HEK293 (cell line): ENCODE data around the gene FOXP1.

ENCODE experiments used
- ATF2 ChIP-seq: fragments of 450-650 bp; formaldehyde crosslinking; IDR thresholded peaks from 2 replicates; pipeline ENCODE4 v1.5.1; 2016; ENCODE audit warnings: missing biosample characterization, missing genetic modification characterization, low read depth
- HOXA7 ChIP-seq: sonication (generic); formaldehyde crosslinking; IDR thresholded peaks from 2 replicates; pipeline ENCODE4 v1.8.1; 2022; ENCODE audit warnings: missing genetic modification reagents, borderline replicate concordance
- KLF16 ChIP-seq: fragments of 450-650 bp; formaldehyde crosslinking; IDR thresholded peaks from 2 replicates; pipeline ENCODE4 v1.5.1; 2017; ENCODE audit warnings: missing biosample characterization, missing genetic modification characterization
- MEIS1 ChIP-seq: sonication (generic); formaldehyde crosslinking; IDR thresholded peaks from 2 replicates; pipeline ENCODE4 v1.8.1; 2022; ENCODE audit warnings: missing genetic modification reagents, mild to moderate bottlenecking, borderline replicate concordance
- MYNN ChIP-seq: fragments of 450-650 bp; formaldehyde crosslinking; IDR thresholded peaks from 2 replicates; pipeline ENCODE4 v1.5.1; 2016; ENCODE audit warnings: missing biosample characterization, missing genetic modification characterization, borderline replicate concordance
- OSR2 ChIP-seq: fragments of 450-650 bp; formaldehyde crosslinking; IDR thresholded peaks from 2 replicates; pipeline ENCODE4 v1.5.1; 2016; ENCODE audit warnings: missing biosample characterization, missing genetic modification characterization
- PRDM2 ChIP-seq: fragments of 450-650 bp; formaldehyde crosslinking; IDR thresholded peaks from 2 replicates; pipeline ENCODE4 v1.5.1; 2016; ENCODE audit warnings: missing biosample characterization, missing genetic modification characterization, borderline replicate concordance
- SP3 ChIP-seq: fragments of 450-650 bp; formaldehyde crosslinking; IDR thresholded peaks from 2 replicates; pipeline ENCODE4 v1.5.1; 2016; ENCODE audit warnings: missing biosample characterization, missing genetic modification characterization
- YY2 ChIP-seq: fragments of 450-650 bp; formaldehyde crosslinking; IDR thresholded peaks from 2 replicates; pipeline ENCODE4 v1.5.1; 2016; ENCODE audit warnings: missing biosample characterization, missing genetic modification characterization
- ZBTB10 ChIP-seq: fragments of 450-650 bp; formaldehyde crosslinking; IDR thresholded peaks from 2 replicates; pipeline ENCODE4 v1.5.1; 2016; ENCODE audit warnings: missing biosample characterization, missing genetic modification characterization
- ZIC2 ChIP-seq: fragments of 450-650 bp; formaldehyde crosslinking; IDR thresholded peaks from 2 replicates; pipeline ENCODE4 v1.5.1; 2016; ENCODE audit warnings: missing biosample characterization, missing genetic modification characterization
- ZNF513 ChIP-seq: fragments of 450-650 bp; IDR thresholded peaks from 2 replicates; pipeline ENCODE4 v1.5.1; 2018; ENCODE audit warnings: missing biosample characterization, missing genetic modification characterization
- ZNF518A ChIP-seq: fragments of 450-650 bp; formaldehyde crosslinking; conservative IDR thresholded peaks from 2 replicates; pipeline ENCODE4 v1.5.1; 2016; ENCODE audit warnings: low read depth, missing biosample characterization, missing genetic modification characterization
- ZNF544 ChIP-seq: fragments of 450-650 bp; formaldehyde crosslinking; IDR thresholded peaks from 2 replicates; pipeline ENCODE4 v1.5.0; 2017; ENCODE audit warnings: missing biosample characterization, missing genetic modification characterization
- ZNF549 ChIP-seq: fragments of 450-650 bp; IDR thresholded peaks from 2 replicates; pipeline ENCODE4 v1.5.1; 2018; ENCODE audit warnings: missing biosample characterization, missing genetic modification characterization, mild to moderate bottlenecking, inconsistent platforms, moderate library complexity
- ZNF580 ChIP-seq: fragments of 450-650 bp; formaldehyde crosslinking; IDR thresholded peaks from 2 replicates; pipeline ENCODE4 v1.5.1; 2016; ENCODE audit warnings: missing biosample characterization, missing genetic modification characterization
- ZNF76 ChIP-seq: fragments of 450-650 bp; formaldehyde crosslinking; IDR thresholded peaks from 2 replicates; pipeline ENCODE4; 2016; ENCODE audit warnings: low read depth, missing biosample characterization, missing genetic modification characterization, borderline replicate concordance
- ZNF768 ChIP-seq: fragments of 450-650 bp; formaldehyde crosslinking; IDR thresholded peaks from 2 replicates; pipeline ENCODE4 v1.5.1; 2018; ENCODE audit warnings: missing biosample characterization, mild to moderate bottlenecking, missing genetic modification characterization
- ZNF843 ChIP-seq: fragments of 450-650 bp; formaldehyde crosslinking; IDR thresholded peaks from 2 replicates; pipeline ENCODE4 v1.5.1; 2016; ENCODE audit warnings: missing biosample characterization, missing genetic modification characterization
- ZSCAN30 ChIP-seq: fragments of 450-650 bp; IDR thresholded peaks from 2 replicates; pipeline ENCODE4 v1.5.1; 2018; ENCODE audit warnings: missing biosample characterization, mild to moderate bottlenecking, missing genetic modification characterization, moderate library complexity

Gene FOXP1

GRCh38 chr3:71578054-71578751 is 5.3 kb downstream of the FOXP1 start (continued):
- TF ChIP-seq HOXA7 (CRISPR knock-in tag), result no peak
- peak; percentile 76; the same call in 1 of the 2 replicates for TF ChIP-seq OSR2 (tag by site-specific recombination)
- no peak for TF ChIP-seq ZSCAN30 (tag by site-specific recombination)
- TF ChIP-seq ZNF513, result no peak
- TF ChIP-seq ZNF518A (tag by site-specific recombination), result no peak
- TF ChIP-seq ZNF549 (tag by site-specific recombination), result no peak
- 0 out of 2 replicates have a peak, but pooled peaks have one; percentile 11 for TF ChIP-seq ZNF580 (tag by site-specific recombination)
- TF ChIP-seq ZNF544 (tag by site-specific recombination), result no peak
- TF ChIP-seq ATF2 (tag by site-specific recombination), result no peak
- TF ChIP-seq ZIC2 (tag by site-specific recombination), result no peak
- no peak for TF ChIP-seq PRDM2 (tag by site-specific recombination)
- no peak for TF ChIP-seq KLF16 (tag by site-specific recombination)
- TF ChIP-seq MYNN (tag by site-specific recombination), result no peak
- TF ChIP-seq YY2, result no peak
- no peak for TF ChIP-seq ZNF768 (tag by site-specific recombination)
- no peak for TF ChIP-seq ZNF76
- TF ChIP-seq ZNF843 (tag by site-specific recombination), result 0 out of 2 replicates have a peak, but pooled peaks have one; percentile 54
- no peak for TF ChIP-seq ZBTB10 (tag by site-specific recombination)
- no peak for TF ChIP-seq MEIS1 (CRISPR knock-in tag)
- no peak for TF ChIP-seq SP3 (tag by site-specific recombination)
